Measurements from ENCODE around the gene MLLT1.

MLLT1 gene

DNA sequence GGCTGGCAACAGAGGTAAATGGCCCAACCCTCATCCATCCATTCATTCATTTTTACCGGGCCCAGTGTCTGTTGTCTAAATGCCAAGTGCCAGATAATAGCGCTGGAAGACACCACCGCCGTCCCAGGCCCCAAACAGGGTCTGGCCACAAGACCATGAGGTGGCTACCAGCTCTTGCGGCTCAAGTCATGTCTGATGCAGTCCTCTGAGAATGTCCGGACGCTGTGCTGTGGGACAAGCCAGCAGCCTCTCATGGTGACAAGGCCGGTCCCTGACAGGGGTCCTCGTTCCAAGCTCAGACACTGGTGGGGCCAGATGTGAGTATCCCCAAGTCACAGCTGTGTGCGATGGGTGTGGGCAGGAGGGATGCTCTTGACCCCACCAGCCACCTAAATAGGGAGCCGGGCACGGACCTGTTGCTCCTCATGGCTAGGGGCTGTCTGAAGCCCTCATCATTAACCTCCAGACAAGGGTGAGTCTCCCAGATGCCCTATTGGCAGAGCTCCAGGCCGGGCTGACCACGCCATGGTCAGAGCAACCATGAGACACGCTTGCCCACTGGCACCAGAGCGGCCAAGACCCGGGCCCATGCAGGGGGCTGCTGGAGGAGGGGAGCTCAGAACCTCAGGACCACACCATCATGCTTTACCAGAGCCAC is 58.4 kb downstream of the MLLT1 start:
- no peak for TF ChIP-seq CTCF (conservative IDR thresholded peaks at IDR 0.05; ENCODE audit: low read depth, low read length)
- no peak overlapping the region for H3K4me3 ChIP-seq (ENCODE audit: low read length)
- DNase-seq (ENCODE audit: low read depth) = no peak

GRCh38 chr19:6220385-6221191 is 59.2 kb downstream of the MLLT1 start:
- no peak for DNase-seq (ENCODE audit: low read depth)
- H3K4me3 ChIP-seq (ENCODE audit: low read length) = no peak overlapping the region
- no peak for TF ChIP-seq CTCF (conservative IDR thresholded peaks at IDR 0.05; ENCODE audit: low read depth, low read length)

DNA sequence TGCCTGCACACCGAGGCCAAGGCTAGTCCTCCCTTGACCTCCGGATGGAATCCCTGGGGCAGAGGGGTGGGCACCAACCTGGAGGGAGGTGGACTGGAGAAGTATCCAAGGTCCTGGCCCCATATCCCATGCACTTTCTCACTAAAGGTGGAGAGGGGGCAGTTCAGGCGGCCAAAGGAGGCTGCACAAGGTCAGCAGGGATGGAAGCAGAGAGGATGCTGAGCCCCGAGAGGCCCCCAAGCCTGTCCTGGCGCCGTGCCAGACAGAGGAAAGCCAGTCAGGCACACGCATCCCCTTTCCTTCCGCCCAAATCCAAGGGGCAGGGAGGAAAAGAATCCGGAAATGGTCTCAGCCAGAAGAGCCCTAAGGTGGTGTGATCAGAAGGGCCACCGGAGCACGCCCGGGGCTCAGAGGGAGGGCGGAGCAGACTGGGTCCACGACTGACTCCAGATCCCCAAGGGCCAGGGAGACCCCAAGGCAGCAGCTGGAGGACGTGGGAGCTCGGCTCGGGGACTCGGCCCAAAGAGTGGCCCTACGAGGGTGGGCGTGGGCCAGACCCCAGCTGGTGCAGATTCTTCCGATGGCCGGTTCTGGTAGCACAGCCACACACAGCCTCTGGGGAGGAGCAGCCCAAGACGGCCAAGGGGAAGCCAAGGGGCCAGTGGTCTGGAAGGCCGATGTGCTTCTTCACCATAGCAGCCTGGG is 60.0 kb downstream of the MLLT1 start:
- TF ChIP-seq CTCF (conservative IDR thresholded peaks at IDR 0.05; ENCODE audit: low read depth, low read length) = no peak
- no peak for DNase-seq (ENCODE audit: low read depth)
- H3K4me3 ChIP-seq (ENCODE audit: low read length) = no peak overlapping the region

DNA sequence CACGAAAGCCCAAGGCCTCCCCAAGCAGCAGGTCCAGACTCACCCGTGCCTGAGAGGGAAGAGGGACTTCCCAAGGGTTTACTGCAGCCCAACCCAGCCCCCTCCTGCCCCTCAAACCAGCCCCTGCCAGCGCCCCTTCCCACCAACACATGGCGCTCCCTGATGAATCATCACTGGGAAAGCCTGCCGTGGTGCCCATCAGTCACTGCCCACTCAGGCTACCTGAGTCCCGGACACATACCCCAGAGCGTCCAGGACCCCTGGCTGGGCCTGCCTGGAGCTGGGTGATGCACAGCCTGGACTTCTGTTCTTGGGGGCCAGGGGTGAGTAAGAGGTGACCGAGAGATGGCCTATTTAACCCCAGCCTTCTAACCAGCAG is 60.6 kb downstream of the MLLT1 start:
- no peak overlapping the region for H3K4me3 ChIP-seq (ENCODE audit: low read length)
- no peak for DNase-seq (ENCODE audit: low read depth)
- no peak for TF ChIP-seq CTCF (conservative IDR thresholded peaks at IDR 0.05; ENCODE audit: low read depth, low read length)

DNA sequence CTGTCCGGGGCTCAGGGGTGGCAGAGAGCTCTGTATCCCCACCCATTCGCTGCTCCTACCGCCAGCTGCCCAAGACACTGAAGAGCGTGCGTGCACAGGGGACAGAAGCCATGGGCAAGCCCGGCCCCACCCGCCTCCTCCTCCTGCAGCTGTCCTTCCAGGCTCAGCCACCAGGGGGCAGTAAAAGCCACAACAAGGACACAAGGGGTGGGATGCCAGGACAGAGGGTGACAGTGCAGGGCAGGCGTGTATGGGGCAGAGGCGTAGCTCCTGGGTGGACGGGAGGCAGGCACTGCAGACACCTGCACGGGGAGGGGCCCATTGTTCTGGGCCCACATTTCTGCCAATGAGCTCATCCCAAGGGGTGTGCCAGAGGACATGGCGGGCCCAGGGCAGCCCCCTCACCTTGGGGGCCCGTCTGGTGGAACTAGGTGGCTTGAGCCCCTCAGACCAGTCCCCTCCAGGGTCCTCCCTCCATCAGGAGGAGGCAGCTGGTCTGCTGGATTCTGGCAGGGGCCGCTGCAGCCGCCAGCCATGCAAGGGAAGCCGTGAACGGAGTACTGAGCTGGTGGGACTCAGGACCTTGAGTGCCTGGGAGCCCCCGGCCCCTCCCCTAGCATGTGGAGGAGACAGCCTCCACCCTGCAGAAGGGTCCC is 61.2 kb downstream of the MLLT1 start:
- no peak overlapping the region for H3K4me3 ChIP-seq (ENCODE audit: low read length)
- peak; percentile 95 for TF ChIP-seq CTCF (conservative IDR thresholded peaks at IDR 0.05; ENCODE audit: low read depth, low read length)
- DNase-seq (ENCODE audit: low read depth) = no peak

- no peak overlapping the region for H3K4me3 ChIP-seq (ENCODE audit: low read length)
- no peak for DNase-seq (ENCODE audit: low read depth)
- no peak for TF ChIP-seq CTCF (conservative IDR thresholded peaks at IDR 0.05; ENCODE audit: low read depth, low read length)
These were observed 61.9 kb downstream of the MLLT1 start for GRCh38 chr19:6217752-6218334.

Measured in retinal pigment epithelial cell (primary cell).